Activated CD8-positive, alpha-beta memory T cell treated with anti-CD3 and anti-CD28 coated beads, Interleukin-2, amount 50 U/mL, for 1 hour (primary cell): ENCODE data around the gene TNFRSF25.
"Not testable (repeated sequence)": the region's sequence is repeated elsewhere in the genome, so short reads cannot be mapped to it uniquely, and the experiment has no call there.

ENCODE experiments used
- DNase-seq: peaks from one replicate; pipeline ENCODE4 v3.0.0-alpha.2; 2020; ENCODE audit errors: extremely low read depth

Gene TNFRSF25

GRCh38 chr1:6470132-6471085 lies 4.4 kb upstream of the TNFRSF25 start:
- no peak for DNase-seq

- DNase-seq: no peak
Measured at GRCh38 chr1:6468729-6469461, 2.9 kb upstream of the TNFRSF25 start.

GRCh38 chr1:6467744-6468688 lies 2.0 kb upstream of the TNFRSF25 start:
- DNase-seq: no peak

- DNase-seq: no peak
Measured at GRCh38 chr1:6467224-6467623, 1.3 kb upstream of the TNFRSF25 start.

GRCh38 chr1:6466751-6467150 lies 778 bp upstream of the TNFRSF25 start:
- no peak for DNase-seq

GRCh38 chr1:6465461-6466005 lies 440 bp downstream of the TNFRSF25 start:
- DNase-seq: no peak

GRCh38 chr1:6464915-6465314 lies 1.1 kb downstream of the TNFRSF25 start:
- DNase-seq: no peak

- no peak for DNase-seq
Measured at GRCh38 chr1:6464514-6464836, 1.5 kb downstream of the TNFRSF25 start.

GRCh38 chr1:6463120-6463412 lies 2.9 kb downstream of the TNFRSF25 start:
- DNase-seq: no peak

GRCh38 chr1:6462412-6463119 lies 3.4 kb downstream of the TNFRSF25 start:
- DNase-seq: no peak

GRCh38 chr1:6461538-6462411 lies 4.2 kb downstream of the TNFRSF25 start:
- no peak for DNase-seq

- DNase-seq: no peak
Measured at GRCh38 chr1:6461051-6461530, 4.9 kb downstream of the TNFRSF25 start.

- DNase-seq: peak; percentile 78
Measured at GRCh38 chr1:6460301-6461050, 5.5 kb downstream of the TNFRSF25 start.

- DNase-seq: no peak
Measured at GRCh38 chr1:6459850-6460265, 6.1 kb downstream of the TNFRSF25 start.

GRCh38 chr1:6456800-6457466 lies 9.0 kb downstream of the TNFRSF25 start:
- no peak for DNase-seq

GRCh38 chr1:6455752-6456520 lies 10.0 kb downstream of the TNFRSF25 start:
- not testable (repeated sequence) for DNase-seq

- no peak for DNase-seq
Measured at GRCh38 chr1:6454856-6455751, 10.9 kb downstream of the TNFRSF25 start.
